Mucosa of stomach (tissue), 1 donor: ENCODE data around the gene DLG2.

Experiments
- H3K27me3 ChIP-seq: one replicate; pipeline ENCODE4 v1.7.0; 2013; ENCODE audit warnings: mild to moderate bottlenecking, low read length; ENCODE audit not compliant: control insufficient read depth, insufficient read depth
- H3K36me3 ChIP-seq: one replicate; pipeline ENCODE4 v1.7.0; 2013; ENCODE audit warnings: low read length; ENCODE audit not compliant: control insufficient read depth, insufficient read depth
- H3K4me1 ChIP-seq: one replicate; pipeline ENCODE4 v1.7.0; 2013; ENCODE audit warnings: mild to moderate bottlenecking, low read length; ENCODE audit not compliant: control insufficient read depth, insufficient read depth
- H3K4me3 ChIP-seq: one replicate; pipeline ENCODE4 v1.7.0; 2013; ENCODE audit warnings: low read length
- H3K9ac ChIP-seq: one replicate; pipeline ENCODE4 v1.7.0; 2013; ENCODE audit warnings: mild to moderate bottlenecking, low read length, moderate library complexity
- H3K9me3 ChIP-seq: one replicate; pipeline ENCODE4 v1.7.0; 2013; ENCODE audit warnings: mild to moderate bottlenecking, low read length, moderate library complexity; ENCODE audit not compliant: control insufficient read depth
- donor health status: Pancreatic carcinoma.

The DLG2 gene

DNA sequence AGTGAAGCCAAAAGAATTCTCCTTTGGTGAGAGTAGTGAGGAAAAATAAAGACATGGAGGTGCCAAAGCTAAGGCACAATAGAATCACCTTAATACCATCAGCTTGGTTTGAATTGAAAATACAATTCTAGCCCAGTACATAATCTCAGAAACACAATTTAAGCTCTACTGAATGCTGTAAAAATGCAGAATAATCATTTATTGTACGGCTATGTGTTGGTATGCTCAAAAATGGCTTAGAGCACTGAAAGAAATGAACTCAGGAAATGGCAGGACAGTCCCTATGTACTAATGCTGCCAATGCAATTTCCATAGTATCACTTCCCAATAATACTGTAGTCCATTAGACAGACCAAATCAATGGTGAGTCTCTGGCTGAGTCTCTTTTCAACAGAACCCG is 798.5 kb downstream of the DLG2 start:
- Histone ChIP-seq H3K4me1 (no peaks in the 10 kb centered on the region), H3K36me3 (no peaks in the 10 kb centered on the region), H3K9me3 (no peaks in the 10 kb centered on the region), H3K4me3 (no peak overlapping the region), H3K27me3 (no peaks in the 10 kb centered on the region), H3K9ac (no peak overlapping the region)

DNA sequence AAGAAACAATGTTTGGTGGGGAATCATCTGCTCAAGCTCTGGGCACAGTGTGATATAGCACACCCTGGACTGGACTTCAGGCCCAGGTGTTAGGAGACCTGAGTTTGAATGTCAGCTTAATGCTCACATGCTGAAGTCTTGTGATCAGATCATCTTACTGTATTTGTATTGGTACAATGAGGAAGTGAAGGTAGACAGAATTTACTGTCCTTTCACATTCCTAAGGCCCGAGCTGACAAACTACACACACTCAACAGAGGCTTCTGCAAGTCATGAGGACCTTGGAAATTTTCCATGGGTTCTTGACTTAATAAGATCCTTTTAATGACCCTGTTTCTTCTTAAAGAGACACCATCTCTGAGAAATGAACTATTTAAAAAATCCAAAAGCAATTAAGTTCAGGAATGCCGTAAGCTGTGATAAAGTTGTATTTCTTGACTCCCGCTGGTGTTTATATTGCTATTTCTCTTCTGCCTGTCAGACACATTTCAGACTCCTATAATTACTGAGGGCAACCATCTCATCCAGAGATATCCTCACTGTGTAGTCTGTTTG is 802.0 kb downstream of the DLG2 start:
- H3K4me1 ChIP-seq, result no peaks in the 10 kb centered on the region
- no peaks in the 10 kb centered on the region for H3K36me3 ChIP-seq
- no peak overlapping the region for H3K4me3 ChIP-seq

GRCh38 chr11:84824624-84825023 is 802.5 kb downstream of the DLG2 start:
- Histone ChIP-seq H3K9me3 (no peaks in the 10 kb centered on the region), H3K4me3 (no peak overlapping the region), H3K4me1 (no peaks in the 10 kb centered on the region), H3K36me3 (no peaks in the 10 kb centered on the region), H3K27me3 (no peaks in the 10 kb centered on the region), H3K9ac (no peak overlapping the region)

More for the DNA sequence above, 802.0 kb downstream of the DLG2 start:
- Histone ChIP-seq H3K9me3 (no peaks in the 10 kb centered on the region), H3K9ac (no peak overlapping the region), H3K27me3 (no peaks in the 10 kb centered on the region)

DNA sequence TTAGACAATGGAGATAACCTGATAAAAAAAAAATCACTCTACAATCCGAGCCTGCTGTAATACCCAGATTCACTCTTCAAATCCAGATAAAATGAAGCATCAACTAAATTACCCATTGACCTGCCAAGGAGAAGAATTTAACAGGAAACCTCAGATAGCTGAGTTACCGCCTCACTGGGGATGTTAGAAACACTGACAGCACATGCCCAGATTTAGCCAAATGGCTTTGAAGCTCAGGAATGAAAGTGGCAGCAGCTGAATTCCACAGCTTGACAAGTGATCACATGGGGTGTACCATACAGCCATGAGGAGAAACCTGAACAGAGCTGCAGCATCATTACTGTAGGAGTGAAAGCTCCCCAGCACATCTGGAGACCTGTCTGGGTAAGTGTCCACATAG is 807.6 kb downstream of the DLG2 start:
- H3K27me3 ChIP-seq, result no peaks in the 10 kb centered on the region
- no peak overlapping the region for H3K4me3 ChIP-seq
- H3K4me1 ChIP-seq, result no peaks in the 10 kb centered on the region
- no peaks in the 10 kb centered on the region for H3K9me3 ChIP-seq
- no peaks in the 10 kb centered on the region for H3K36me3 ChIP-seq
- no peak overlapping the region for H3K9ac ChIP-seq

DNA sequence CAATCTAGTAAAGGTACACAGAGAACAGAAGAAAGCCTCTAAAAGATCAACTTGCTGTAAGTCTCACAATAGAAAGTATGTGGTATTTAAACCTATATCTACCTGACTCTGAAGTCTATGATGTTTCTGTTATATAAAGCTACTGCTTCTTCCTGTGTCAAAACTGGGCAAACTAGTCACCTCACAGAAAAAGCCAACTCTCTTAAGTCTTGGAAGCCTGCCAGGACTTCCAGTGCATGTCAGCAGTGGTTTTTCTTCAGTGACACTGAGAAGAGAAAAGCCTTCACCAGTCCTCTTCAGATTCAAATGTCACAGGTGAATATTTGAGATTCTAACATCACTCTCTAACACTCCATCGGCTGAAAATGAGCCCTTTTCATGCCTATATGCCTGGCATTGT is 808.0 kb downstream of the DLG2 start:
- H3K4me1 ChIP-seq, result no peaks in the 10 kb centered on the region
- no peaks in the 10 kb centered on the region for H3K9me3 ChIP-seq
- H3K27me3 ChIP-seq, result no peaks in the 10 kb centered on the region
- H3K36me3 ChIP-seq, result no peaks in the 10 kb centered on the region
- no peak overlapping the region for H3K4me3 ChIP-seq
- H3K9ac ChIP-seq, result no peak overlapping the region

DNA sequence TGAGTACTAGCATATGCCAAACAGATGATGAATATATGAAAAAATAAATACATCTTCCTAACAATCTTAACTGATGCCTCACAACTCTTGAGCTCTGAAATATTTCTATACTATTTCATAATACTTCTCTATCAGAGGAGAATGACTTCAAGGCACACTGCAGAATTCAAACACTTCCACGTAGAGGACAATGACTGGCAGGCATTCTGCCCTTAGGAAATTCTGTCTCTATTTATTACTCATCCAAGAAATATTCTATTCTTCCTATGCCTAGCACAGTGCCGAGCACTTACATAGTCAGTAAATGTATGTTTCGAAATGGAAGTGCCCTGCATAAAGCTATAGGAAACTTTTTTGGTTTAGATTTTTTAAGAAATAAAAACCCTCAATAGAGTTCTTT is 809.1 kb downstream of the DLG2 start:
- no peak overlapping the region for H3K4me3 ChIP-seq
- H3K36me3 ChIP-seq, result no peaks in the 10 kb centered on the region
- H3K27me3 ChIP-seq, result no peaks in the 10 kb centered on the region
- H3K9me3 ChIP-seq, result no peaks in the 10 kb centered on the region
- H3K9ac ChIP-seq, result no peak overlapping the region
- H3K4me1 ChIP-seq, result no peaks in the 10 kb centered on the region

DNA sequence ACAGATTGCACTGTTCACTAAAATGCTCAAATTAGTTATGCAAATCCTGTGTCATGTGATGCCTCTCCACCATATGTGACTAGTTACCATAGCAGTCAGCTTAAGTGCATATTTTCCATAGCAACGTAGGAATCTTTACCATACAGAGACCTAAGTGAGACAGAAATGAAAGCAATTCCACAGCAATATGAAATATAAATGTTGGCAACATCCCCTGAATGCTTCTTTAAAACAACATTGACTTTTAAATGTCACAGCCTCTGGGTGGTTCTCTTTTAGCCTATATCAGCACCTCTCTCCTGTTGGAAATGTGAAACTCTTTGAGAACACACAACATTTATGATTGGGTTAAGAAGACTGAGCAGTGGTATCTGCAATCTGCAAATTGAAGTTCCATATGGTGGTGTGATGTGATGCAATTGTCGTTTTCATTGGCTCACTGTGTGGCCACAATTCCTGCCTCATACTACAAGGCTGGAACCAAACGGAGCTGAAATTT is 814.6 kb downstream of the DLG2 start:
- H3K9me3 ChIP-seq, result no peaks in the 10 kb centered on the region
- no peaks in the 10 kb centered on the region for H3K36me3 ChIP-seq
- H3K4me1 ChIP-seq, result no peaks in the 10 kb centered on the region
- H3K4me3 ChIP-seq, result no peak overlapping the region
- no peak overlapping the region for H3K9ac ChIP-seq
- H3K27me3 ChIP-seq, result no peaks in the 10 kb centered on the region

DNA sequence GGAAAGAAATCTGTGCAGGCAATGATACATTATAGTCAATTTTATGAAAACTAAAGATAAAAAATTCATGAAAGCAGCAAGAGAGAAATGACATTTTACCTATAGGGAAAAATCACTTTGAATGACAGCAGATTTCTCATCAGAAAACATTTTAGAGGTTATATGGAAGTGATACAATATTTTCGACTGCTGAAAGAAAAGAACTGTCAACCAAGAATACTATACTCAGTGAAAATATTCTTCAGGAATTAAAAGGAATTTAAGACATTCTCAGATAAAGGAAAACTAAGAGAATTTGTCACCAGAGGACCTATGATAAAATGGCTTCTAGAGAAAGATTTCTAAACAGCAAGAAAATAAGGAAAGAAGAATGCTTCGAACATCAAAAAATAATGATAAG is 820.8 kb downstream of the DLG2 start:
- Histone ChIP-seq H3K27me3 (no peaks in the 10 kb centered on the region), H3K9me3 (no peaks in the 10 kb centered on the region), H3K4me3 (no peak overlapping the region), H3K36me3 (no peaks in the 10 kb centered on the region), H3K9ac (no peak overlapping the region), H3K4me1 (no peaks in the 10 kb centered on the region)

GRCh38 chr11:84804041-84804440 is 823.1 kb downstream of the DLG2 start:
- Histone ChIP-seq H3K9me3 (no peaks in the 10 kb centered on the region), H3K4me1 (no peaks in the 10 kb centered on the region), H3K4me3 (no peak overlapping the region), H3K36me3 (no peaks in the 10 kb centered on the region), H3K9ac (no peak overlapping the region), H3K27me3 (no peaks in the 10 kb centered on the region)

DNA sequence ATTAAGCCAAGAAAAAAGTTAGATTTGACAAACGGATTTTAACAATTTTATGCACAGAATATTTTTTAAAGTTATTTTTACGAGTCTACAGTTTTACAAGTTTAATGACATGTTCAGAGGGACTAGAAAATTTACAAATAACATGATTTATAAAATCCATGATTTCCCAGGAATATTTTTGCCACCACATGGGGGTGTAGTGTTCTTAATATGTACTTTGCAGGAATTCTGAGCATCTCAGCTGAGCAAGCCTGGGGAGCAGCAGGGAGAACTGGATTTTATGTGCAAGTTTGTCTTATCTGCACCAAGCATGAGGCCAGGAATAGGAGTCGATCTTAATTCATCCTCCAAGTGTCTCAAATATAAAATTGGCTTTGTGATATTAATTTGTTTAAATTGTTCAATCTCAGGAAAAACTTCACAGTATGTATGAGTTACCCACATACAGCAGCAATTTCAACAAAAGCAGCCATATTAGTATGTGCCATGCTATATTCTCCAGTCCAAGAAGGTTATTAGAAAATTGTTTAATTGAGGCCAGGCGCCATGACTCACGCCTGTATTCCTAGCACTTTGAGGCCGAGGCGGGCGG is 826.3 kb downstream of the DLG2 start:
- no peaks in the 10 kb centered on the region for H3K27me3 ChIP-seq
- no peaks in the 10 kb centered on the region for H3K4me1 ChIP-seq
- no peaks in the 10 kb centered on the region for H3K36me3 ChIP-seq

DNA sequence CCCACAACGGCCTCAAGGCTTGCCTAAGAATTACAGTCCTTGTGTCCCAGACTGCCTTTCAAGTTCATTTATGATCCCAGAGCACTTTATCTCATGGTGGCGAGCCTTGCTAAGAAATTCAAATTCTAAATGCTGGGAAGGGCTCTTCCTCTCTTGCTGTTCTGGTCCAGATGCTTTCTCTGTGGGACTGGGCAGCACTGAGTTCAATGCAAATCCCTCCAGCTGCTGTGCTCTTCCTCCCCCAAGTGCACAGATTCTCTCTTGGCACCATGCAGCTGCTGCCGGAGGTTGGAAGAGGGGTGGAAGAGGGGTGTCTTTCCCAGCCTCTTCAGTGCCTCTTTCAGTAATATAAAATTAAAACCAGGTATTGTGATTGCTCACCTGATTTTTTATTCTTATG is 828.0 kb downstream of the DLG2 start:
- no peak overlapping the region for H3K9ac ChIP-seq
- no peak overlapping the region for H3K4me3 ChIP-seq
- H3K9me3 ChIP-seq, result no peaks in the 10 kb centered on the region
- no peaks in the 10 kb centered on the region for H3K36me3 ChIP-seq
- no peaks in the 10 kb centered on the region for H3K27me3 ChIP-seq
- no peaks in the 10 kb centered on the region for H3K4me1 ChIP-seq

More for the DNA sequence above, 826.3 kb downstream of the DLG2 start:
- H3K9me3 ChIP-seq, result no peaks in the 10 kb centered on the region
- H3K4me3 ChIP-seq, result no peak overlapping the region
- H3K9ac ChIP-seq, result no peak overlapping the region

DNA sequence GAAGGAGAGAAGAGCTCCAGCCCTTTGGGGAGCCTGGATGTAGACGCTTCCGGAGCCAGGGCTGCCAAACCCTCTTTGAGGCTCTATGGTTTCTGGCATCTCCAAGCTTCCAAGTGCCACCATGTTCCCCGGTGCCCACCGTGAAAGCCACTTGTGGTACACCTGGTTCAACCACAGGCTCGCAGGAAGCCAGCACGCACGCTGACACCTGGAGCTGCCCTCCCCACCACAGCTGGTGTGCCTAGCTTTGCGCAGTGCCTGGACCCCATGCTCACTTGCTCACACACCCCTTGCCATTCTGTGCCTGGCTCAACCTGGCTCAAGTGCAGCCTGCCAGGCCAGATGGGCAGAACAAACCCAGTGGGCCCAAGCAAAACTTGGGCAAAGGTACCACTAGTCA is 831.4 kb downstream of the DLG2 start:
- H3K9ac ChIP-seq, result no peak overlapping the region
- no peaks in the 10 kb centered on the region for H3K4me1 ChIP-seq
- no peaks in the 10 kb centered on the region for H3K36me3 ChIP-seq
- H3K27me3 ChIP-seq, result no peaks in the 10 kb centered on the region
- no peak overlapping the region for H3K4me3 ChIP-seq
- no peaks in the 10 kb centered on the region for H3K9me3 ChIP-seq
